Right atrium auricular region (tissue), 2 donors: ENCODE measurements around the gene HYDIN. TPM values are rescaled to one million over a fixed set of nuclear protein-coding genes. Genes with fewer than 3 reads are reported as not detected.
"Not testable (repeated sequence)": the region's sequence is repeated elsewhere in the genome, so short reads cannot be mapped to it uniquely, and the experiment has no call there.

Source experiments
- DNase-seq: peaks from one replicate; pipeline ENCODE4 v3.0.0-alpha.2; 2019; ENCODE audit warnings: low spot score
- H3K27ac ChIP-seq, 2 donors: fragments of 200-600 bp; sonication (generic); 1 replicate in 1 of 2; 2 replicates in 1 of 2; pipeline ENCODE4 v1.5.1; 2016 to 2019
- H3K27me3 ChIP-seq, 2 donors: fragments of 200-600 bp; sonication (generic); one replicate each; pipeline versions ENCODE4 v1.5.1 to v1.6.0; 2017 to 2019
- H3K36me3 ChIP-seq: fragments of 200-600 bp; sonication (generic); one replicate; pipeline ENCODE4 v1.5.1; 2016
- H3K4me1 ChIP-seq, 2 donors: fragments of 200-600 bp; sonication (generic); one replicate each; pipeline versions ENCODE4 v1.5.1 to v1.6.0; 2017 to 2019
- H3K4me3 ChIP-seq, 2 donors: fragments of 200-600 bp; sonication (generic); 1 replicate in 1 of 2; 2 replicates in 1 of 2; pipeline ENCODE4 v1.5.1; 2017 to 2019; ENCODE audit warnings: mild to moderate bottlenecking in 1 of 2, moderate library complexity in 1 of 2
- H3K9me3 ChIP-seq, 2 donors: fragments of 200-600 bp; sonication (generic); one replicate each; pipeline ENCODE4 v1.5.1; 2019
- total RNA-seq, 2 donors: library from RNA; depleted of rRNA; stranded (reverse); fragments of >200 nt; gene quantifications; one replicate each; pipeline ENCODE4 v1.1.0, GENCODE V29; 2016
- TF ChIP-seq, protein P1 (sequence below), 2 donors: fragments of 200-600 bp; sonication (generic); IDR thresholded peaks; one replicate each; pipeline ENCODE4 v1.5.1; 2019; ENCODE audit warnings: antibody characterized with exemption in 2 of 2

HYDIN gene
- total RNA-seq, 2 donors from 2014 or later, result 1.2 to 3.8 TPM

DNA sequence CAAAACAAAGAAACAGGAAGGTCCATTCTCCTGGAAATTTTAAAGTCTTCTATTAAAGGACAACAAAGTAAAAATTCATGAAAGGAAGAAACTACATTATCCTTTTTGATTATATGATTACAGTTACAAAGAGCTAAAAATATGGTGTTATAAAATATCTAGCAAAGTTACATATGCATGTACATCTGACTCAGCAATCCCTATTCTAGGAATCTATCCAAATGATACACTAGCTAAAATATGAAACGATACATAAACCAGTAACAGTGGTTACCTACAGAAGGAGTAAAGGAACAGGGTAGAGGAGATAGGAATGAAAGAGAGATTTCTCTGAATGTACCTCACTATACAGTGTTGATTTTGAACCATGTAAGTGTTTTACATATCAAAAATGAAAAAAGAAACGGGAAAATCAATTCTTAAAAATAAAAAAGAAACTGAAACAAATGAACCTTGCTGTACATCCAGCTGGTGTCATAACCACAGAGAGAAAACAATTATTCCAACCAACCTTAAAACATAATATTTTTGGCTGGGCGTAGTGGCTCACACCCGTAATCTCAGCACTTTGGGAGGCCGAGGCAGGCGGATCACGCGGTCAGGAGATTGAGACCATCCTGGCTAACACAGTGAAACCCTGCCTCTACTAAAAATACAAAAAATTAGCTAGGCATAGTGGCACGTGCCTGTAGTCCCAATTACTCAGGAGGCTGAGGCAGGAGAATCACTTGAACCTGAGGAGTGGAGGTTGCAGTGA is 41.4 kb downstream of the HYDIN start:
- no peak for DNase-seq
- no peak overlapping the region for H3K27ac ChIP-seq
- TF ChIP-seq, protein P1, sequence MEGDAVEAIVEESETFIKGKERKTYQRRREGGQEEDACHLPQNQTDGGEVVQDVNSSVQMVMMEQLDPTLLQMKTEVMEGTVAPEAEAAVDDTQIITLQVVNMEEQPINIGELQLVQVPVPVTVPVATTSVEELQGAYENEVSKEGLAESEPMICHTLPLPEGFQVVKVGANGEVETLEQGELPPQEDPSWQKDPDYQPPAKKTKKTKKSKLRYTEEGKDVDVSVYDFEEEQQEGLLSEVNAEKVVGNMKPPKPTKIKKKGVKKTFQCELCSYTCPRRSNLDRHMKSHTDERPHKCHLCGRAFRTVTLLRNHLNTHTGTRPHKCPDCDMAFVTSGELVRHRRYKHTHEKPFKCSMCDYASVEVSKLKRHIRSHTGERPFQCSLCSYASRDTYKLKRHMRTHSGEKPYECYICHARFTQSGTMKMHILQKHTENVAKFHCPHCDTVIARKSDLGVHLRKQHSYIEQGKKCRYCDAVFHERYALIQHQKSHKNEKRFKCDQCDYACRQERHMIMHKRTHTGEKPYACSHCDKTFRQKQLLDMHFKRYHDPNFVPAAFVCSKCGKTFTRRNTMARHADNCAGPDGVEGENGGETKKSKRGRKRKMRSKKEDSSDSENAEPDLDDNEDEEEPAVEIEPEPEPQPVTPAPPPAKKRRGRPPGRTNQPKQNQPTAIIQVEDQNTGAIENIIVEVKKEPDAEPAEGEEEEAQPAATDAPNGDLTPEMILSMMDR (IDR thresholded peaks at IDR 0.05), result no peak
- no peaks in the 10 kb centered on the region for H3K36me3 ChIP-seq
- H3K4me1 ChIP-seq, result no peaks in the 10 kb centered on the region
- no peaks in the 10 kb centered on the region for H3K9me3 ChIP-seq
- no peak overlapping the region for H3K4me3 ChIP-seq
- no peaks in the 10 kb centered on the region for H3K27me3 ChIP-seq

DNA sequence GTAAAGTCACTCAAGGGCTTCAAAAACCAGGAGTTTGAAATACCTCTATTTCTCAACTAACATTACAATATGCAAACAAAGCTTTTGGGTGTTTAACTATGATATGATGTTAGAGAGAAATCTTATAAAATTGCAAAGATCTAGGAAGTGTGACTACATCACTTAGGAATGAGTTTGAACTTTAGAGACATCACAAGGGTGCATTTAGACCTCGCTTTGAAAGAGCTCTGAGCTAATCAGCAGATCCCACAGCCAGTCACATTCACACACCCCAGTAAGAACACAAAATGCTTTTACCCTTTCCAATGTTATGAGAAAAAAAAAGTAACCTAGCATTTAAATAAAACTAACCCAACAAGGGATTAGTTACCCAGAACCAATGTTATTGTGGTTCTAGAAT is 45.2 kb downstream of the HYDIN start:
- DNase-seq, result no peak
- Histone ChIP-seq H3K27ac (no peak overlapping the region), H3K4me1 (no peaks in the 10 kb centered on the region), H3K4me3 (no peak overlapping the region), H3K9me3 (peaks cover 0 to 7% of the 10 kb centered on the region in 2 donors), H3K36me3 (no peaks in the 10 kb centered on the region), H3K27me3 (no peaks in the 10 kb centered on the region)
- TF ChIP-seq, protein P1 (IDR thresholded peaks at IDR 0.05), result no peak

DNA sequence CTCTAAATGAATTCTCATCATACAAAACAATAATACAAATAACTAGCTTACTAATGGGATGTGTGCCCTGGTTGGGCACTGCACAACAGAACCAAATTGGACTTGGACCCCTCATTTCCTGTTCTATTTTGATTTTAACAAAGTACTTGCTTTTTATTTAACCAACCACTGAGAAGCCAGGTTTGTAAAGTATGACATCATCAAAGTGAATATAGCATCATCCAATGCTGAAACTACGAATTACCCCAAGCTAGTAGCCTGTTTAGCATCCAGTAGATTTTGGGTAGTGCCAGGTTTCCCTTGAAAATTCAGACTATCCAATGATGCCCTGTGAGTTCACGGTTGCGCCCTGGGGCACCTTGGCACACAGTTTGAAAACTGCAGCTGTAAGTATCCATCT is 51.0 kb downstream of the HYDIN start:
- H3K4me1 ChIP-seq, result no peaks in the 10 kb centered on the region
- DNase-seq, result no peak
- TF ChIP-seq, protein P1 (IDR thresholded peaks at IDR 0.05), result no peak

DNA sequence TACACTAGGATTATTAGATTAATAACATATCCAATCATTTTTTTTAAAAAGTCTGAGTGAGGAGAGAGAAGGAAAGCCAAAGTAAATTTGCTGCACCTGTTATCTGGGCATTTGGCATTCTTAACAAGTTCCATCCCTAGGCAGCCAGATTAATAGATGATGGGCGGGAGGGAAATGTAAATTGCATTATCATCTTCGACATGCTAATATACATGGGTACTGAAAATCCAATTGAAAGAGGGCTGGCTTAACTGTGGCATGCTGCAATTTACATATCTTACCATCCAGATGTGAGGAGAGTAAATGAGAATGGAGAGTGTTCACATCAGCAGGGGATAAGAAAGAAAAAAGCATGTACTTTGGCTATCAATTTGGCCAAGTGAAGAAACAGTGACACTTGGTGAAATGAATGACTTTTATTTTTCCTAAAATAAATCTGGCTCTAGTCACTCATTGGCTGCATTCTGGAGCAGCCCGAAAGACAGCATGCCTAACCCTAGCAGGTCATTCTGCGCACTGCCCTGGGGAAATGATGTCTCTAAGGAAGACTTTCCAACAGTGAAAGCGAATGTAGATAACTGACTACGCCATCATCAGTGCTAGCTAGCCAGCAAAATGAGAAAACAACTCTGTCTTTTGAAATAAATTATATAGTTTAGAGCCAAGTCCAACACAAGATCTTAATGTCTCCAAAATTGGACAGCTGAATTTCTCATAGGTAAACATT is 57.9 kb downstream of the HYDIN start:
- TF ChIP-seq, protein P1 (IDR thresholded peaks at IDR 0.05), result no peak
- Histone ChIP-seq H3K27me3 (no peaks in the 10 kb centered on the region), H3K36me3 (no peaks in the 10 kb centered on the region), H3K4me3 (no peak overlapping the region), H3K9me3 (peaks cover 0 to 13% of the 10 kb centered on the region in 2 donors), H3K27ac (no peak overlapping the region), H3K4me1 (no peaks in the 10 kb centered on the region)
- DNase-seq, result no peak

More for the DNA sequence above, 51.0 kb downstream of the HYDIN start:
- no peak overlapping the region for H3K27ac ChIP-seq
- H3K9me3 ChIP-seq, result peaks cover 0 to 7% of the 10 kb centered on the region in 2 donors
- no peak overlapping the region for H3K4me3 ChIP-seq
- H3K36me3 ChIP-seq, result no peaks in the 10 kb centered on the region
- H3K27me3 ChIP-seq, result no peaks in the 10 kb centered on the region

DNA sequence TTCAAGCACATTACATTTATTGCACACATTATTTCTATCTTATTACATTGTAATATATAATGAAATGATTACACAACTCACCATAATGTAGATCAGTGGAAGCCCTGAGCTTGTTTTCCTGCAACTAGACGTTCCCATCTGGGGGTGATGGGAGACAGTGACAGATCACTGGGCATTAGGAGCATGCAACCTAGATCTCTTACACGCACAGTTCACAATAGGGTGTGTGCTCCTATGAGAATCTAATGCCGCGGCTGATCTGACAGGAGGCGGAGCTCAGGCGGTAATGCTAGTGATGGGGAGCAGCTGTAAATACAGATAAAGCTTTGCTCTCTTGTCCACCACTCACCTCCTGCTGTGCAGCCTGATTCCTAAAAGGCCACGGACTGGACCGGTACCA is 69.5 kb downstream of the HYDIN start:
- not testable (repeated sequence) for H3K36me3 ChIP-seq, H3K4me3 ChIP-seq, H3K27me3 ChIP-seq, DNase-seq, H3K27ac ChIP-seq, H3K4me1 ChIP-seq, H3K9me3 ChIP-seq

DNA sequence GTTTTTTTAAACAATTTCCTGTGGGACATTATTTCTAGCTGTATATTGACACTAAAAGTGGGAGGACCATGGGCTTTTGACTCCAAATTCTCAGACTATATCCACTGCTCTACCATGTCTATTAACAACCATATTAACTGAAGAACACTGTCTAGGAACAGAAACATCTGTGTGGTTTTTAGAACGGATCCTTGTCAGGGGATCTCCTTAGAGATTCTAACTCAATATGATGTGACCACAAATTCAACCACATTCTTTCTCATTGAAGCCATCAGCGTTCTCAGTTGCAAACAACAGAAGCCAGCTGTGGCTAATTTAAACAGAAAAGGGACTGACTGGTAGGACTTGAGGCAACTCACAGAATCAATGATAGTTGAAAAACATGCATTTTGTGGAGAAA is 73.2 kb downstream of the HYDIN start:
- not testable (repeated sequence) for H3K27me3 ChIP-seq, H3K4me1 ChIP-seq, H3K9me3 ChIP-seq, H3K36me3 ChIP-seq, DNase-seq, H3K27ac ChIP-seq, H3K4me3 ChIP-seq

DNA sequence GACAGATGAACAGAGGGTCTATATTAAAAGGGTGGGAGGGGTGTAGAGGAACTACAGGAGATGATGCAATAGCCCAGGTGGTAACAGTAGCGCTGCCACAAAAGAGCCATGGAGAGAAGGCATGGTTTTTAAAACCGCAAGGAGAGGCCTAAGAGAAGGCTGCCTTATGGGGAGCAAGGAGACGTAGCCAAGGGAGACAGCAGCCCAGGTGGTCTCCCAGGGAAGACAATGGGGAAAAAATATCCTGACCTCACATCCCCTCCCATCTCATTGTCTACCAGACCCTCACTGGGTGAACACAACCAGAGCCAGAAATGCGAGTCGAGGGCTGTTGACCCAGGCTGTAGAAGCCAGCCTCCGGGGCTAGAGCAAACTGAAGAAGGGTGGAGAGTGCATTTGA is 77.2 kb downstream of the HYDIN start:
- not testable (repeated sequence) for H3K27me3 ChIP-seq, H3K27ac ChIP-seq, H3K4me1 ChIP-seq, H3K4me3 ChIP-seq, DNase-seq, H3K9me3 ChIP-seq, H3K36me3 ChIP-seq

DNA sequence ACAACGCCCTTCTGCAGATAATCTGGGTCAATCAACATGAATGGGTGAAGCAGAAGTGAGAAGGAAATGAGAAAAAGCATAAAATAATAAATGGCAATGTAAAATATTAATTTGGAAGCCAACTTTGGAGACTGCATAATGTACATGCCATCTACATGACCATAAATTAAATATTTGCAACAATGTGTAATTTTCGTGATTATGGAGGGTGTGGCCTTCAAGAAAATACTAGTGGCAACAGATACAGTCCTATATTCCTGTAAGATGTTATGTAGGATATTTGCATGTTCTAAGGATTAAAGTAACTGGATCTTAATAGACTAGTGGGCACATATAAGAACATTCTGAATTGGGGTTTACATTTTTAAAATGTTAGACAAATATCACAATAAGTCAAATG is 78.9 kb downstream of the HYDIN start:
- H3K4me1 ChIP-seq, H3K27me3 ChIP-seq, H3K36me3 ChIP-seq, H3K27ac ChIP-seq, H3K9me3 ChIP-seq, DNase-seq, H3K4me3 ChIP-seq: not testable (repeated sequence)

DNA sequence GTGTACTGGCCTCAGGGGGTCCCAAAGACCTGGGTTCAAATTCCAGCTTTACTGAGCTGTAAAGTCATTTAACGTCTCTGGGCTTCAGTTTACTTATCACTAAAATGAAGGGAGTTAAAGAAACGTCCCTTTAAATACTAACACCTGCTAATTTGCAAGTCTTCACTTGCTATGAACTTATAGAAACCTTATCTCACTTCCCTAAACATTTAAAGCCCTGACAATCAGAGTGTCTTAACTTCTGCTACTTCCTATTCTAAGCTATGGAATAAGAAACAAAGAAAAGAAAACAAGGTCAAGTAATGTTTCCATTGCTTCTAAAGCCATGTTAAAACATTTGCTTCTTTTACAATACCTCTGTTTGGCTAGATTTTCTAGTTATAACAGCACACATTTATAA is 87.3 kb downstream of the HYDIN start:
- H3K27me3 ChIP-seq, DNase-seq, H3K4me3 ChIP-seq, H3K27ac ChIP-seq, H3K9me3 ChIP-seq, H3K36me3 ChIP-seq, H3K4me1 ChIP-seq: not testable (repeated sequence)

DNA sequence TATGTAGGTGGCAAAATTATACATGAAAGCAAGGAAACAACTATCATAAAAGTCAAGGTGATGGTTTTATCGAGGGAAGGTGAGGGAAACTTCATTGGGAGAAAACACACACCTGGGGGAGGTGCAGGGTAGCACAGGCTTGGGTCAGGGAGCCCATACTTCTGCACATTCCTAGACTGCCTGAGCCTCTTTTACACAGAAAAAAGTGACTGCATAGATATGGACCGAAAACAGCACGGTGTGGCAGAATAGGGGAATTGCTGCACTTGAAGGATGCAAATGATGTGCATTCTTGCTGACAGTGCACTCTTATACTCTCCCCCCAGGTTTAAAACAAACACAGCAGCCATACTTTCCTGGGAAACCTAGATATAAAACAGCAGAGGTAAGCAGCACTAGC is 120.0 kb downstream of the HYDIN start:
- H3K27ac ChIP-seq, H3K4me3 ChIP-seq, DNase-seq, H3K27me3 ChIP-seq, H3K36me3 ChIP-seq, H3K4me1 ChIP-seq, H3K9me3 ChIP-seq: not testable (repeated sequence)
